Amniotic stem cell (primary cell): ENCODE results near the gene BRD8.

Experiments
- DNase-seq: peaks from one replicate; lab custom pipeline; 2025; lab: John Stamatoyannopoulos, UW

Gene BRD8

GRCh38 chr5:138096997-138097828, 81.2 kb downstream of the BRD8 start:
- no peak for DNase-seq

DNA sequence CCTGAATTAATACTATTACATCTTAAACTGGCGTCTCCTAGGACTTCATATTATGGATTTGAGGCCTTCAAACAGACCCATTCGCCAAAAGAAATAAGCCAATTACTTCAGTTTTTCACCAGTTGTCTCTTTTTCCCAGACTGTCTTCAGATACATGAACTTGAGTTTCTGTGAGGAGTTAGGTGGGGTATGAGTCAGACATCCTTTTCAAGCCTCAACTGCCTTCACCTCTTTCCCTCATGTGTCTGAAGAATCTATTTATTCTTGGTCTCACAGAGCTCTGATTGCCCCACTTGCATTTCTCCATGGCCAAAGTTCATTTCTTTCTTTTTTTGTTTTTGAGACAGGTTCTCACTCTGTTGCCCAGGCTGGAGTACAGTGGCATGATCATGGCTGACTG, 82.1 kb downstream of the BRD8 start:
- no peak for DNase-seq

DNA sequence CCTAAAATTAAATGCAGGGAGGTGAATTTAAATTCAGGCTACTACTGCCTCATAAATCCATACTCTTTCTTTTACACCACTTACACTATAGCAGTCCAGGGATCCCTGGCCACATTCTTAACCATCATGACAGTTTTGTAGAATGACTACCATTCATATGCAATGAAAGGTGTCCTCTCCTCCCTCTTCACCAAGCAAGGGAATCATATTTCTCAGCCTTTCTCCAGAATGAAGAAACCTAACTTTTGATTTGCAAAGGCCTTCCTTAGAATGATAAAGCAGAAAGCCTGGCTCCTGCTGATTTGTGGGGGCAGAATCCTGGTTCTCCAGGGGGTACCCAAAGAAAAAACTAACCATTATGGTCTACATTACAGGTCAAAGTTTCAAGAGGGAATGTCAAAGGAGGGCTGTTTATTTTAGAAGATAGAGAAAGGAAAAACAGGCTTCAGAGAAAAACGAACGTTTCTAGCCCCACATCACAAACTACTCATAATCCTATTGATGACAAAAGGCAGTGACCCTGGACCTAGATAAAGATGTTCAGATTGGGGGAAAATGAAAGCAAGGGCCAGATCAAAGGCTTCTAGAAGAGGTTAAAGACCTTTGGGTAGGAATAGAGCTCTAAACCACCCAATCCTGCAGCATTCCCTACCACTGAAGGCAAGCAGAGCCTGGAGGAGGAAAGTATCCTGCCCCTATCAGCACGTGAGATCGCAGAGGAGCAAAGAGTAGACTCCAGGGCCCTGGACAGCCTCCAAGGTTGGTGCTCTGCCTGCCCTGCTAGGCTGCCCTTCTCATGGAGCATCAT, 83.1 kb downstream of the BRD8 start:
- no peak for DNase-seq

- DNase-seq = no peak
These were observed 85.4 kb downstream of the BRD8 start for GRCh38 chr5:138093036-138093435.

GRCh38 chr5:138092301-138092700, 86.1 kb downstream of the BRD8 start:
- no peak for DNase-seq

- DNase-seq = no peak
These were observed 86.7 kb downstream of the BRD8 start for GRCh38 chr5:138091685-138092084.
